Kidney (tissue), 14 donors: ENCODE measurements around the gene FBN2. TPM values are rescaled to one million over a fixed set of nuclear protein-coding genes. Genes with fewer than 3 reads are reported as not detected.

Source experiments
- DNase-seq, 5 donors: peaks; one replicate each; pipeline ENCODE4 v3.0.0-alpha.2; 2013 to 2020
- FAIRE-seq: peaks from 2 replicates; lab custom pipeline; 2012; peaks lifted over from hg19 to GRCh38; lab: Jason Lieb, UNC
- H3K27ac ChIP-seq, 2 donors: one replicate each; pipeline ENCODE4 v1.7.0; 2013; ENCODE audit warnings: low read depth in 2 of 2, low read length in 2 of 2, inconsistent platforms in 1 of 2
- H3K27me3 ChIP-seq: one replicate; pipeline ENCODE4 v1.7.1; 2013; ENCODE audit warnings: low read length, inconsistent platforms; ENCODE audit not compliant: control insufficient read depth, insufficient read depth
- H3K36me3 ChIP-seq, 3 donors: one replicate each; pipeline versions ENCODE4 v1.7.0 to v1.7.1; 2013; ENCODE audit warnings: low read length in 3 of 3, control low read depth in 1 of 3, inconsistent platforms in 1 of 3; ENCODE audit not compliant: insufficient read depth in 3 of 3, control insufficient read depth in 2 of 3
- H3K4me1 ChIP-seq, 3 donors: one replicate each; pipeline versions ENCODE4 v1.7.0 to v1.7.1; 2013; ENCODE audit warnings: low read length in 3 of 3, inconsistent platforms in 1 of 3, low read depth in 1 of 3; ENCODE audit not compliant: control insufficient read depth in 2 of 3, insufficient read depth in 2 of 3
- H3K4me3 ChIP-seq, 3 donors: one replicate each; pipeline versions ENCODE4 v1.7.0 to v1.8.1; 2013; ENCODE audit warnings: low read length in 3 of 3, control low read depth in 1 of 3, inconsistent platforms in 1 of 3
- H3K9ac ChIP-seq, 3 donors: one replicate each; pipeline versions ENCODE4 v1.7.0 to v1.7.1; 2013; ENCODE audit warnings: low read length in 3 of 3, control low read depth in 1 of 3, inconsistent platforms in 1 of 3
- H3K9me3 ChIP-seq, 3 donors: one replicate each; pipeline versions ENCODE4 v1.7.0 to v1.7.1; 2013; ENCODE audit warnings: low read length in 3 of 3, control low read depth in 1 of 3, inconsistent platforms in 1 of 3; ENCODE audit not compliant: control insufficient read depth in 2 of 3, insufficient read depth in 1 of 3
- intact Hi-C: fragments of 100-400 bp; cut with DNase I; formaldehyde crosslinking; loops from one replicate; pipeline ENCODE4 v1.11.1; 2022
- polyA plus RNA-seq: library from polyadenylated mRNA; stranded (reverse); fragments of 350-450 nt; fragmentation: Illumina TruSeq; extraction: RNeasy Lipid Tissue Mini Kit (QIAGEN cat#74804); gene quantifications from one replicate; pipeline ENCODE4 v1.2.3, GENCODE V29; 2014; ENCODE audit warnings: low read depth, low replicate concordance; ENCODE audit not compliant: insufficient read depth
- total RNA-seq: library from RNA; stranded (reverse); fragmentation: NEBNext Ultra II Directional; extraction: Animal tissue kit (Norgen Biotek cat#: 25700); gene quantifications from one replicate; pipeline ENCODE4 v1.2.1, GENCODE V29; 2021
- TF ChIP-seq, protein P1 (sequence below): IDR thresholded peaks from 3 replicates; pipeline ENCODE4 v1.5.1; 2012; ENCODE audit warnings: mild to moderate bottlenecking, moderate library complexity, borderline replicate concordance; ENCODE audit not compliant: insufficient read depth; ENCODE audit errors: extremely low read depth
- donor health status: control.
- donor health status: control.
- donor health status: control.
- donor health status: control.
- donor health status: control.
- donor health status: DM: yes; HTN: yes; CAD: no.
- donor health status: Normal renal cell carcinoma (clear cell type).

Gene FBN2
- total and polyA plus RNA-seq, 2 donors from 2014 or later = 0.11 to 1.0 TPM

DNA sequence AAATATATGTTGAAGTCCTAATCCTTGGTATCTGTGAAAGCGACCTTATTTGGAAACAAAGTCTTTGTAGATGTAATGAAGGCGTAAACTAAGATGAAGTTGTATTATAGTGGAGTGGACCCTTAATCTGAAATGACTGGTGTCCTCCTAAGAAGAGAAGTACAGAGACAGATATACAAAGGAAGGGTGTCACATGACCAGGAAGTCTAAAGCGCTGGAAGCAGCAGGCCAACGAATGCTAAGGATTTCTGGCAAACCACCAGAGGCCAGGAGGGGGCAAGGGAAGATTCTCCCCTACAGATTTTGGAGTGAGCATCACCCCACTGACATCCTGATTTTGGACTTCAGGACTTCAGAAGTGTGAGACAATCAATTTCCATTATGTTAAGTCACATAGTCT is 292.1 kb downstream of the FBN2 start:
- no peaks in the 10 kb centered on the region for H3K27me3 ChIP-seq
- TF ChIP-seq, protein P1, sequence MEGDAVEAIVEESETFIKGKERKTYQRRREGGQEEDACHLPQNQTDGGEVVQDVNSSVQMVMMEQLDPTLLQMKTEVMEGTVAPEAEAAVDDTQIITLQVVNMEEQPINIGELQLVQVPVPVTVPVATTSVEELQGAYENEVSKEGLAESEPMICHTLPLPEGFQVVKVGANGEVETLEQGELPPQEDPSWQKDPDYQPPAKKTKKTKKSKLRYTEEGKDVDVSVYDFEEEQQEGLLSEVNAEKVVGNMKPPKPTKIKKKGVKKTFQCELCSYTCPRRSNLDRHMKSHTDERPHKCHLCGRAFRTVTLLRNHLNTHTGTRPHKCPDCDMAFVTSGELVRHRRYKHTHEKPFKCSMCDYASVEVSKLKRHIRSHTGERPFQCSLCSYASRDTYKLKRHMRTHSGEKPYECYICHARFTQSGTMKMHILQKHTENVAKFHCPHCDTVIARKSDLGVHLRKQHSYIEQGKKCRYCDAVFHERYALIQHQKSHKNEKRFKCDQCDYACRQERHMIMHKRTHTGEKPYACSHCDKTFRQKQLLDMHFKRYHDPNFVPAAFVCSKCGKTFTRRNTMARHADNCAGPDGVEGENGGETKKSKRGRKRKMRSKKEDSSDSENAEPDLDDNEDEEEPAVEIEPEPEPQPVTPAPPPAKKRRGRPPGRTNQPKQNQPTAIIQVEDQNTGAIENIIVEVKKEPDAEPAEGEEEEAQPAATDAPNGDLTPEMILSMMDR = no peak
- H3K36me3 ChIP-seq = no peaks in the 10 kb centered on the region
- no peak for DNase-seq
- no peaks in the 10 kb centered on the region for H3K9me3 ChIP-seq
- no peak overlapping the region for H3K9ac ChIP-seq
- no peak overlapping the region for H3K4me3 ChIP-seq
- intact Hi-C loops = no loop called here
- H3K4me1 ChIP-seq = no peaks in the 10 kb centered on the region
- no peak overlapping the region for H3K27ac ChIP-seq
- FAIRE-seq = no peak

DNA sequence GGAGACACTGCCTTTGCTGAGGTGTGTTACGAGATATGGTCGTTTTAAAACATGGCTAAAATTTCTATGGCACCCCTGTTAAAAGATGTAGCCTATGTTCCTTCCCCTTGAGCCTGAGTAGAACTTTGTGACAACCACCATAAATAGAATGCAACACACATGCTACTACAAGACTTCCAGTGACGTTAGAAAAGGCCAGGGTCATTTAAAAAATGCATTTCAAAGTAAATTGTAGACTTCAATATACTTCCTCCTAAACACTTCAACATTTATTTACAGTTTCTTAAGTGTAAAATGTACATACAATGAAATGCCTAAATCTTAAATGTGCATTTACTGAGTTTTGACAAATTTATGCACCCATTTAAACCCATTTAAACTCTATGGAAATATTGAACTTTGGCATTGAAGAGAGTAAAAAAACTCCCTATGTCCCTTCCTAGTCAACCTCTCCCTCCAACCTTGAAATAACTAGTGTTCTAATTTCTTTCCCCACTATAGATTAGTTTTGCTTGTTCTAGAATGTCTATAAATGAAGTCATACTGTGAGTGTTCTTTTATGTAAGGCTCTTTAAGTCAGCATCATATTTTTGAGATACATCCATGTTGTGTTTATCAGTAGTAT is 294.0 kb downstream of the FBN2 start:
- intact Hi-C loops = no loop called here

DNA sequence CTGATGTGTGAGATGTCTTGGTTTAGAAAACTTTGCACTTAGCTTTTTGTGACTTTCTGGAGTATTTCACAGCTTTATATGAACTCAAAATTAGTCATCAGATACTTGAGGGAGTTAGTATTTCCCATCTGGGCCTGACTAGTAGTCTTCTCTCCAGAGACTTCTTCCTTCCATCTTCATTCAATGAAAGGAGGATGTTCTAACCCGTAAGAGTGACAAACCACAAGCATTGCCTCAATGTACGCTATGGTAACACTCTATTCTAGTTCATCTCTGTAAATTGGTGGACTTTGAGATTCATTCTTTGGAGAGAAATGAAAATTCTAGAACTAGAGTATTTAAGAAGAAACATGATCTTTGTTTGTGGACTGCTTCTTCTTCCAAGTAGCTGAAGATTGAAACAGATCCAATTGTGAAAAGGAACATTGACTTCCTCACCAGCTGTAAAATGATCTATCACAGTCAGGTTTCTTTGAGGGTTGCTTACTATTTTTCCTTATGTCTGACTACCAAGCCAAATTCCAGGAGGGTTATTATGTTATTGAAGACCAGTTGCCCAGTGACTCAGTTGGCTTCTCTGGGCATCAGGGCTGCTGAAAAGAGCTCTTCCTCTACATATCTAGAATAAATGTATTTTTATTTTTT is 296.9 kb downstream of the FBN2 start:
- no peaks in the 10 kb centered on the region for H3K9me3 ChIP-seq
- H3K27me3 ChIP-seq = no peaks in the 10 kb centered on the region
- DNase-seq (no peak), FAIRE-seq (no peak)
- TF ChIP-seq, protein P1 = no peak
- H3K27ac ChIP-seq = no peak overlapping the region
- intact Hi-C loops = no loop called here
- no peaks in the 10 kb centered on the region for H3K4me1 ChIP-seq
- no peak overlapping the region for H3K9ac ChIP-seq
- no peaks in the 10 kb centered on the region for H3K36me3 ChIP-seq
- no peak overlapping the region for H3K4me3 ChIP-seq

More for the DNA sequence above, 294.0 kb downstream of the FBN2 start:
- FAIRE-seq (no peak), DNase-seq (peak in 2 of 5 donors; percentile 31 to 62)
- Histone ChIP-seq H3K27ac (no peak overlapping the region), H3K36me3 (no peaks in the 10 kb centered on the region), H3K27me3 (no peaks in the 10 kb centered on the region), H3K4me1 (no peaks in the 10 kb centered on the region), H3K9me3 (no peaks in the 10 kb centered on the region), H3K4me3 (no peak overlapping the region), H3K9ac (no peak overlapping the region)
- TF ChIP-seq, protein P1 = no peak
